Caco-2 (cell line): ENCODE data around the gene CD82. TPM values are rescaled to one million over a fixed set of nuclear protein-coding genes. Genes with fewer than 3 reads are reported as not detected.

ENCODE experiments used
- BruUV-seq: library from RNA; stranded (reverse); fragments of 400-500 nt; replicated peaks from 2 replicates; lab custom pipeline; 2021; lab: Mats Ljungman, UMichigan
- CTCF ChIA-PET: fragments of 300-600 bp; sonication (Branson Sonifier 250); formaldehyde crosslinking; loops from one replicate; lab custom pipeline; 2022; ENCODE audit warnings: antibody characterized with exemption; lab: Charles Lee
- POLR2A ChIA-PET: fragments of 300-600 bp; sonication (Branson Sonifier 250); formaldehyde crosslinking; loops from one replicate; lab custom pipeline; 2022; ENCODE audit warnings: antibody characterized with exemption; lab: Charles Lee
- DNase-seq, 2 experiments: peaks; one replicate each; pipeline versions ENCODE4 v3.0.0 to v3.0.0-alpha.2; 2020 to 2022
- H3K27me3 ChIP-seq: replicated peaks from 2 replicates; pipeline ENCODE4 v1.6.0; 2011; ENCODE audit warnings: low read length; ENCODE audit not compliant: control insufficient read depth, insufficient read depth
- H3K36me3 ChIP-seq: 2 replicates; pipeline ENCODE4 v1.5.1; 2011; ENCODE audit warnings: low read length; ENCODE audit not compliant: control insufficient read depth, insufficient read depth
- H3K4me1 ChIP-seq: fragments of 250-450 bp; sonication (Bioruptor Pico); 2 replicates; pipeline ENCODE4 v1.5.1; 2020; ENCODE audit warnings: mild to moderate bottlenecking
- H3K4me3 ChIP-seq: 2 replicates; pipeline ENCODE4 v1.5.1; 2011; ENCODE audit warnings: low read depth, mild to moderate bottlenecking, control low read depth, low read length
- H3K9me3 ChIP-seq: fragments of 250-450 bp; sonication (Bioruptor Pico); 2 replicates; pipeline ENCODE4 v1.5.1; 2020; ENCODE audit warnings: mild to moderate bottlenecking, moderate library complexity
- H3K27ac Mint-ChIP-seq: one replicate; pipeline ENCODE4 v1.8.0; 2022; ENCODE audit warnings: mixed read lengths; ENCODE audit not compliant: unreplicated experiment
- H3K27me3 Mint-ChIP-seq: one replicate; pipeline ENCODE4 v1.8.0; 2022; ENCODE audit warnings: mixed read lengths; ENCODE audit not compliant: insufficient read depth, unreplicated experiment
- H3K36me3 Mint-ChIP-seq: one replicate; pipeline ENCODE4 v1.8.0; 2022; ENCODE audit warnings: mild to moderate bottlenecking, mixed read lengths; ENCODE audit not compliant: insufficient read depth, unreplicated experiment
- H3K4me1 Mint-ChIP-seq: one replicate; pipeline ENCODE4 v1.8.0; 2022; ENCODE audit warnings: low read depth, mixed read lengths; ENCODE audit not compliant: unreplicated experiment
- H3K4me3 Mint-ChIP-seq: one replicate; pipeline ENCODE4 v1.8.0; 2022; ENCODE audit warnings: mild to moderate bottlenecking, moderate library complexity, mixed read lengths; ENCODE audit not compliant: unreplicated experiment
- H3K9me3 Mint-ChIP-seq: one replicate; pipeline ENCODE4 v1.8.0; 2022; ENCODE audit warnings: mixed read lengths; ENCODE audit not compliant: unreplicated experiment
- CTCF ChIP-seq, 2 experiments: fragments of 200-600 bp in 1 of 2; IDR thresholded peaks; 1 replicate in 1 of 2; 2 replicates in 1 of 2; pipeline versions ENCODE4 v1.5.1 to v1.8.0; 2011 to 2022; ENCODE audit warnings: antibody characterized with exemption in 1 of 2, control low read depth in 1 of 2, inconsistent platforms in 1 of 2, low read depth in 1 of 2, low read length in 1 of 2, mild to moderate bottlenecking in 1 of 2, moderate library complexity in 1 of 2; ENCODE audit not compliant: insufficient read depth in 1 of 2, severe bottlenecking in 1 of 2, unreplicated experiment in 1 of 2
- intact Hi-C: fragments of 100-400 bp; cut with micrococcal nuclease; formaldehyde crosslinking; loops from one replicate; pipeline ENCODE4 v1.10.0; 2022; ENCODE audit not compliant: unreplicated experiment
- total RNA-seq: library from RNA; stranded (reverse); gene quantifications from 2 replicates; pipeline ENCODE4 v1.2.3, GENCODE V29; 2022

The CD82 gene
- total RNA-seq, 1 experiment from 2014 or later: 4.3 TPM

DNA sequence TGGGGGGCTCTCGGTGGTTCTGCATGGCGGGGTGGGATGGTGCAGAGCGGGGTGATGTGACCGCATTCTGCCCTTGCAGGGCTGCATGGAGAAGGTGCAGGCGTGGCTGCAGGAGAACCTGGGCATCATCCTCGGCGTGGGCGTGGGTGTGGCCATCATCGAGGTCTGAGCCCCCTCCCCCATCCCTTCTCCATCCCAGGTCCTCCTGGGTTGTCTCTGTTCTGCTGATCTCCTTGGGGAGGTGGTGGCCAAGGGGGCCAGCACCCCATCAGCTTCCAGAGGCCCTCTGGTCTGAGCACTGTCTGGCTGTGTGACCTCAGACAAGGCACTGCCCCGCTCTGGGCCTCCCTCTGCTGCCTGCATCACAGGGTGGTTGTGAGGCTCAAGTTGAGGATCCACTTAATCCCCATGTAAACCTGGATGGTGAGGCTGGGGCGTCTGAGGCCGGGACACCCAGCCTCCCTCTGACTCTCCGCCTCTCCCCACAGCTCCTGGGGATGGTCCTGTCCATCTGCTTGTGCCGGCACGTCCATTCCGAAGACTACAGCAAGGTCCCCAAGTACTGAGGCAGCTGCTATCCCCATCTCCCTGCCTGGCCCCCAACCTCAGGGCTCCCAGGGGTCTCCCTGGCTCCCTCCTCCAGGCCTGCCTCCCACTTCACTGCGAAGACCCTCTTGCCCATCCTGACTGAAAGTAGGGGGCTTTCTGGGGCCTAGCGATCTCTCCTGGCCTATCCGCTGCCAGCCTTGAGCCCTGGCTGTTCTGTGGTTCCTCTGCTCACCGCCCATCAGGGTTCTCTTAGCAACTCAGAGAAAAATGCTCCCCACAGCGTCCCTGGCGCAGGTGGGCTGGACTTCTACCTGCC is 53.3 kb downstream of the CD82 start:
- intact Hi-C loops: no loop called here
- H3K27ac Mint-ChIP-seq: no peak overlapping the region
- ChIA-PET POLR2A (no interaction called here), CTCF (interaction anchor here (1.1 kb wide), 1 partner anchor 64 kb away, joined by 4 read pairs; no protein-coding TSS in a partner anchor)
- BruUV-seq: no TSS peak
- Histone ChIP-seq H3K4me1 (no peaks in the 10 kb centered on the region), H3K36me3 (no peaks in the 10 kb centered on the region), H3K9me3 (no peaks in the 10 kb centered on the region), H3K4me3 (no peak overlapping the region), H3K27me3 (no peaks in the 10 kb centered on the region; the same call in 1 of the 2 replicates)
- no peak overlapping the region for H3K4me3 Mint-ChIP-seq
- no peaks in the 10 kb centered on the region for H3K36me3 Mint-ChIP-seq
- TF ChIP-seq CTCF (IDR thresholded peaks at IDR 0.05; ENCODE audit: insufficient read depth in 1 of 2, low read depth in 1 of 2, low read length in 1 of 2, severe bottlenecking in 1 of 2, unreplicated experiment in 1 of 2): no peak
- peak in 1 of 2 experiments; percentile 26 for DNase-seq
- no peaks in the 10 kb centered on the region for H3K9me3 Mint-ChIP-seq
- no peaks in the 10 kb centered on the region for H3K4me1 Mint-ChIP-seq
- H3K27me3 Mint-ChIP-seq: peaks cover 4% of the 10 kb centered on the region

GRCh38 chr11:44620328-44620725 is 54.9 kb downstream of the CD82 start:
- ChIA-PET CTCF (interaction anchor here (0.6 to 2.4 kb wide), 4 partner anchors 8 to 502 kb away, joined by 3 to 16 read pairs (median 5); no protein-coding TSS in a partner anchor), POLR2A (no interaction called here)
- H3K4me3 Mint-ChIP-seq: no peak overlapping the region
- Histone ChIP-seq H3K36me3 (no peaks in the 10 kb centered on the region), H3K4me1 (no peaks in the 10 kb centered on the region), H3K4me3 (no peak overlapping the region), H3K27me3 (no peaks in the 10 kb centered on the region; the same call in 1 of the 2 replicates), H3K9me3 (no peaks in the 10 kb centered on the region)
- H3K9me3 Mint-ChIP-seq: no peaks in the 10 kb centered on the region
- no peaks in the 10 kb centered on the region for H3K36me3 Mint-ChIP-seq
- DNase-seq: peak in 1 of 2 experiments; percentile 12
- no peak overlapping the region for H3K27ac Mint-ChIP-seq
- BruUV-seq: no TSS peak
- no peaks in the 10 kb centered on the region for H3K27me3 Mint-ChIP-seq
- intact Hi-C loops: loop anchor here (5.0 to 10.0 kb wide), 3 partner anchors 107 to 484 kb away; partner anchors contain the start of gene TSPAN18
- H3K4me1 Mint-ChIP-seq: no peaks in the 10 kb centered on the region
- no peak for TF ChIP-seq CTCF (IDR thresholded peaks at IDR 0.05; ENCODE audit: insufficient read depth in 1 of 2, low read depth in 1 of 2, low read length in 1 of 2, severe bottlenecking in 1 of 2, unreplicated experiment in 1 of 2)

GRCh38 chr11:44621140-44621681 is 55.7 kb downstream of the CD82 start:
- Mint-ChIP-seq H3K36me3 (no peaks in the 10 kb centered on the region), H3K4me3 (peak overlapping the region; percentile 23), H3K27me3 (no peaks in the 10 kb centered on the region), H3K9me3 (peaks cover 2% of the 10 kb centered on the region), H3K4me1 (no peaks in the 10 kb centered on the region), H3K27ac (no peak overlapping the region)
- intact Hi-C loops: loop anchor here (1.0 to 10.0 kb wide), 6 partner anchors 11 to 484 kb away; partner anchors contain the start of gene TSPAN18
- POLR2A ChIA-PET: no interaction called here
- no peaks in the 10 kb centered on the region for H3K4me1 ChIP-seq
- H3K36me3 ChIP-seq: no peaks in the 10 kb centered on the region
- peak; percentile 95 to 97 for TF ChIP-seq CTCF (IDR thresholded peaks at IDR 0.05; ENCODE audit: insufficient read depth in 1 of 2, low read depth in 1 of 2, low read length in 1 of 2, severe bottlenecking in 1 of 2, unreplicated experiment in 1 of 2)
- no peaks in the 10 kb centered on the region for H3K9me3 ChIP-seq
- H3K27me3 ChIP-seq: no peaks in the 10 kb centered on the region; the same call in 1 of the 2 replicates
- no TSS peak for BruUV-seq
- peak; percentile 78 to 89 for DNase-seq
- H3K4me3 ChIP-seq: no peak overlapping the region
- CTCF ChIA-PET: interaction anchor here (0.6 to 2.4 kb wide), 7 partner anchors 9 to 503 kb away, joined by 3 to 16 read pairs (median 4); partner anchors contain the start of gene CD82
